GM15510 (cell line): ENCODE measurements around the gene PDCD6IP.

ENCODE experiments used
- POLR2A ChIP-seq: IDR thresholded peaks from 3 replicates; pipeline ENCODE4 v1.6.1; 2011; ENCODE audit warnings: borderline replicate concordance; ENCODE audit not compliant: insufficient read length; ENCODE audit errors: extremely low read depth

The PDCD6IP gene

DNA sequence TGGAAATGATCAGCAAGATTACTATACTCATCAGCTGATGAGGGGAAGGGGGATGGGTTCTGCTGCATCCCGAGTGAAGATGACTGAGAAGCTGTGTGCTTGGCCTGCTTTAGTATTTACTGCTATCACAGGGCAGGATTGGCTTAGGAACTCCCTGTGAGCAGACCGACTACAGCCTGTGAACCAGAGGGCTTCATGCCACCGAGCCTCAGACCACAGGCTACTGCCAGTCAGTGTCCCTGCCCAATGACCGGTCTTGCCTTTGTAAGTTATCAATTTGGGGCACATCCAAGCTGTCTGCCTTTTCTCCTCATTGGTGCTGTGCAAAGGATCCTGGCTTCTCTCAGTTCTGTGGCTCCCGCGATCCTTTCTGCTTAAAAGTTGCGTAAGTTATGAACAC is 71.5 kb downstream of the PDCD6IP start:
- no peak for TF ChIP-seq POLR2A

GRCh38 chr3:33874815-33875214 is 76.4 kb downstream of the PDCD6IP start:
- TF ChIP-seq POLR2A = no peak

DNA sequence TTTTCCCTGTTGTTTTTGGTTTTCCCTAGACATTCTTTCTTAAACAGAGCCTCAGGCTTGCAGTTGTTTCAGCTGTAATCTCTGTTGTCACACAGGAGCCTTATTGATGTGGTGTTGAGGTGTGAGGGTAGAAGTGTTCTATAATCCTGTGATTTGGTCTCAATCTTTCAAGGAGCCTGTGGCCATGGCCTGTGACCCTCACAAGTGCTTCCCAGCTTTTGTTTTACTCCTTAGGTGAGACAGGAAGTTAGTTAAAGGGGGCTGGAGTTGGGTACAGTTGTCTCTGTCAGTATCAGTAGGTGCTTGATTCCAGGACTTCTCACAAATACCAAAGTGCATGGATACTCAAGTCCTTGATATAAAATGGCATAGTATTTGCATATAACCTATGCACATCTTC is 77.2 kb downstream of the PDCD6IP start:
- no peak for TF ChIP-seq POLR2A

DNA sequence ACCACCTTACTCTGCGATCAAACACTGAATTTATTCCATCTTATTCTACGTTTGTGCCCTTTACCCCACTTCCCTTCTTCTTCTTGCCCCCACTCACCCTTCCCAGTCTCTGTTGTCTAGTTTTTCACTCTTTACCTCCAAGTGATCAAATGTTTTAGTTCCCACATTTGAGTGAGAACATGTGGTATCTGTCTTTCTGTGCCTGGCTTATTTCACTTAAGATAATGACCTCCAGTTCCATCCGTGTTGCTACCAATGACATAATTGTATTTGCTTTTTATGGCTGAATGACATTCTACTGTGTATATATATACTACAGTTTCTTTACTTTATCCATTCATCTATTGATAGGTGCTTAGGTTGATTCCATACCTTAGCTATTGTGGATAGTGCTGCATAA is 78.8 kb downstream of the PDCD6IP start:
- no peak for TF ChIP-seq POLR2A

- TF ChIP-seq POLR2A = no peak
Observed at GRCh38 chr3:33879540-33879939, 81.1 kb downstream of the PDCD6IP start.

DNA sequence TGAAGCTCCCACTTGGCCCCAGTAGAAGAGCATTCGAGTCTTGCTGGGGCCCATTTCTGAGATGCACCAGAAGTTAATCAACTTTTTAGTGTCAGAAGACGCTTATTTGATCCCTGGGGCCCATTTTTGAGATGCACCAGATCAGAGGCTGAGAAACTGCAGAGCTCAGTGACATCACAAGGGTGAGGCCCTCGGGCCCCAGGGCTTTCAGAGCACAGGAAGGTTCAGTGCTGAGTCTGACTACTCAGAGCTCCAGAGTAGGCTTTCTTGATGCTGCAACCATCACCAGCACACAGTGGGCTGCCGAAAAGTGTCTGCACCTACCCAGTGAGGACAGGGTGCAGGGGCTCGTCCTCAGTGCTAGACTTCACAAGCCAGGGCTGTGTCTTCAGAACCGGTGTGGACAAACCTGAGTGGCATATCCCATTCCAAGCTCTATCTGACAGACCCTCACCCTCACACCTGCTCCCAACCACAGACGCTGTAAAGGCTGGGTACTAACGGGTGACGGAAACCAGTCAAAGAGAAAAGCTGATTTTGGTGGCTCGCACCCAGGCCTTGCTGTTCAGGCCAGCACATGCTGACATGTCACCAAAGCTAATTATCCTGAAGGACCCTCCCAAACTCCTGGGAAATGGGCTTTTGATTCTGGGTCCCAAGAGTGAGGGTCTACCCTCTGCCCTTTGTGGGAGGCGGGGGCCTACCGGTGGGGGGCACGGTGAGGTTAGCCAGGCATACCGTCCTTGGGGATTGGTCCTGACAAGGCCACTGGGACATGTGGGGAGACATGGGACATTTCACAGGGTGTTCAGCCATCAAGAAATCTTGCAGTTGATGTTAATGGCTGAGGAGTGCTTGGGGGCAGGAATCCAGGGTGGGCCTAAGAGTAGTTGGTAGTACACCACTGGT is 83.0 kb downstream of the PDCD6IP start:
- no peak for TF ChIP-seq POLR2A

DNA sequence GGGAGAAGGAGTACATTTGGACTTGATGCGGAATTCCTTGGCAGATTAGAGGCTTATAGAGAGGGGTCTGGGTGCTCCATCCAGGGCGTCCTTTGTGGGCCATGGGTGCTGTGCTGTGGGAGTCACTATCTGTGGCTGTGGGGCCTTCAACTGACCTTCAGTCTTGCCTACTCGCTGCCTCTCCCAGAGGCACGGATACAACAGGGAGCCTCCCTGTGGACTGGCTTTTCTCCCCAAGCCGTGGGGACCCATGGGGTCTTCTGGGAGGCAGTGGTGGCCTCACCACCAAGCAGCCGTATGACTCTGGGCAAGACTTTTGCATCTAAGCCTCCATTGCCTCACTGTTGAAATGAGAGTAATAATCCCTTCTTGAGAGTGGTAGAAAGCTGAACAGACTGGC is 83.9 kb downstream of the PDCD6IP start:
- no peak for TF ChIP-seq POLR2A

GRCh38 chr3:33883538-33883950 is 85.1 kb downstream of the PDCD6IP start:
- no peak for TF ChIP-seq POLR2A

GRCh38 chr3:33883951-33884561 is 85.6 kb downstream of the PDCD6IP start:
- TF ChIP-seq POLR2A = no peak

DNA sequence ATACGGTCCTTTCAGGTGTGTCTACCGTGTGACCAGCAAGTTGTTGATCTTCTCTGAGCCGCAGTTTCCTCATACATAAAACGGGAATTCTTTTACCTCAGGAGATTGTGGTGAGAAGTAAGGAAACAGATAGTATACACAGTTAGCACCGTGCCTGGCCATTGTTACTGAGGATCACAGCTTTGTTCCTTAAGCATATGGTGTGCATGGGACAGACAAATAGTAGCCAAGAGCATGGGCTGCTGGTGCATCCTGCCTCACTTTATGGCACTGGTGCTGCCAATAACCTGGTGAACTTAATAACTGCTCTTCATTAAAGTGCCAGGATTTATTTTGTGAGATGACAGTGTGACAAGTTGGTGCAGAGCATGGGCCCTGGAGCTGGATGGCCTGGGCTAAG is 86.3 kb downstream of the PDCD6IP start:
- no peak for TF ChIP-seq POLR2A

DNA sequence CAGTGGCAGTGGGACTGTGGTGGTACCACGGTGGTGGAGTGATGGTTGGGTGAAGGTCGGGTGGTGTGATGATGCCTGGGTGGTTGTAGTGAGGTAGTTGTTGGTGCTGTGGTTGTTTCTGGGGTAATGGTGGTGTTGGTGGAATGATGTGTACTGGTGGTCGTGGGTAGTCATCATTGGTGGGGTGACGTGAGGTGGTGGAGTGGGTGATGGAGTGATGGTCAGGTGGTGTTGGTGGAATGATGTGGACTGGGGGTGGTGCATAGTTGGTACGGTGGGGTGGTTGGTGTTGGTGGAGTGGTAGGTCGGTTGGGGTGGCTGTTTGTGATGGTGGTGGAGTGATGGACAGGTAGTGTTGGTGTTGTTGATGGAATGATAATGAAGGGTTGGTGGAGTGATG is 87.1 kb downstream of the PDCD6IP start:
- TF ChIP-seq POLR2A = no peak

DNA sequence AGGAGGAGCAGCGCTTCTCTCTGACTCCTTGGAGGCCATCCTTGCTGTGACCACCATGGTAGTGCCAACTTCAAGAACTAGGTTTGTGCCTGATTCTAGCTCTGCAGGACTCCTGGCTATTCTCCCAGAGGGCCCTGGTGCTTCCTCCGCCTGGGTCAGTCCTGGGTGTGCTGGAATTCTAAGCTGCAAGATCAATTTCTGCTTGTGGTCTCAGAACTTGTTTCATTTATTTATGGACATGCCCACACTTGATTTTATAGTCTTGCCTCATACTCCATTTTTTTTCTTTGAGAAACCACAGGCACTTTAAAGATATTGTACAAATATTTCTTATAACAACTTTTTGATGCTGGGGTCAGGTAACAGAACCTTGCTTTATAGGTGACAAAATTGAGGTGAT is 87.6 kb downstream of the PDCD6IP start:
- no peak for TF ChIP-seq POLR2A

DNA sequence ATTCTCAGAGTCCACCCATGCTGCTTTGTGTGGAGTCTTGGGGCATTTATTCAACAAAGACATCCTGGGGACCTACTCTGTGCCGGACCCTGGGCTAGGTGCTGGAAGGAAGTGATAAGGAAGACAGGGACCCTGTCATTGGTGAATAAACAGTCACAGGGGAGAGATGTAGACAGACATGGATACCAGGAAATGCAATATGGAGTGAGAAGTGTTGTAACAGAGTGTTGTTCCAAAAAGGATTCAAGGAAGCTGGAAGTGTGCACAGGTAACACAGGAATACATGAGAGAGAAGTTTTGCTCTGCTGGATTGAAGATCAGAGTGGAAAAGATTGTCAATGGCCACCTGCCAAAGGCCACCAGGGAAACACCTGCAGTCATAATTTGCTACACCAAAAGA is 89.0 kb downstream of the PDCD6IP start:
- TF ChIP-seq POLR2A = no peak

GRCh38 chr3:33889394-33890039 is 91.1 kb downstream of the PDCD6IP start:
- TF ChIP-seq POLR2A = no peak

GRCh38 chr3:33892655-33893054 is 94.2 kb downstream of the PDCD6IP start:
- no peak for TF ChIP-seq POLR2A
